ENCODE measurements around the gene LAMC3.

GRCh38 chr9:131140112-131140511 lies 131.1 kb downstream of the LAMC3 start:
- no peak for TF ChIP-seq EZH2 (IDR thresholded peaks at IDR 0.05; ENCODE audit: insufficient read depth, poor library complexity, severe bottlenecking)
- TF ChIP-seq EZH2phosphoT487 (IDR thresholded peaks at IDR 0.05; ENCODE audit: insufficient read depth, low read depth) = no peak
